Lower leg skin (tissue), 3 donors: ENCODE results near the gene RHBDL1.

Experiments
- POLR2A ChIP-seq, 2 donors: fragments of 450-650 bp; IDR thresholded peaks; one replicate each; pipeline ENCODE4 v1.6.1; 2016 to 2017; ENCODE audit warnings: antibody characterized with exemption in 2 of 2, mild to moderate bottlenecking in 1 of 2, moderate library complexity in 1 of 2
- TF ChIP-seq, protein P1 (sequence below), 3 donors: fragments of 450-650 bp; IDR thresholded peaks; one replicate each; pipeline ENCODE4 v1.5.1; 2016; ENCODE audit warnings: antibody characterized with exemption in 3 of 3, mild to moderate bottlenecking in 3 of 3, moderate library complexity in 2 of 3

DNA sequence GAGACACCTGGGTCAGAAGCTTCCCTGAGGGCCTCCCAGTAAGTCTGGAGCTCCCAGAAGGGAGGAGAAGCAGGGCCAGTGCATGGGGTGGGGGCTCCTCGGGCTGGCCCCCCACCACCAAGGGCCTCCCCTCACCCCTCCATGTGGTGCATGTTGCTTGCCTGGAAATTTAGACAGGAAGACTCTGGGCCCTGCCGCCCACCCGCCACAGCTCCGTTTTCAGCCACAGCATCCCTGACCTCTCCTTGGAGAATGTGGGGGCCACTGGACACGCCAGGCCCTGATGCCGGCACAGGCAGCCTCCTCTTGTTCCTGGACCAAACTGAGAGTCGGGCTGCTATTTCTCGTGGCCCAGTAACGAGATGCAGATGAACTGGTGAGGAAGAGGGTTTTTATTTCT is 36.6 kb upstream of the RHBDL1 start:
- TF ChIP-seq POLR2A (IDR thresholded peaks at IDR 0.05), result no peak
- TF ChIP-seq, protein P1, sequence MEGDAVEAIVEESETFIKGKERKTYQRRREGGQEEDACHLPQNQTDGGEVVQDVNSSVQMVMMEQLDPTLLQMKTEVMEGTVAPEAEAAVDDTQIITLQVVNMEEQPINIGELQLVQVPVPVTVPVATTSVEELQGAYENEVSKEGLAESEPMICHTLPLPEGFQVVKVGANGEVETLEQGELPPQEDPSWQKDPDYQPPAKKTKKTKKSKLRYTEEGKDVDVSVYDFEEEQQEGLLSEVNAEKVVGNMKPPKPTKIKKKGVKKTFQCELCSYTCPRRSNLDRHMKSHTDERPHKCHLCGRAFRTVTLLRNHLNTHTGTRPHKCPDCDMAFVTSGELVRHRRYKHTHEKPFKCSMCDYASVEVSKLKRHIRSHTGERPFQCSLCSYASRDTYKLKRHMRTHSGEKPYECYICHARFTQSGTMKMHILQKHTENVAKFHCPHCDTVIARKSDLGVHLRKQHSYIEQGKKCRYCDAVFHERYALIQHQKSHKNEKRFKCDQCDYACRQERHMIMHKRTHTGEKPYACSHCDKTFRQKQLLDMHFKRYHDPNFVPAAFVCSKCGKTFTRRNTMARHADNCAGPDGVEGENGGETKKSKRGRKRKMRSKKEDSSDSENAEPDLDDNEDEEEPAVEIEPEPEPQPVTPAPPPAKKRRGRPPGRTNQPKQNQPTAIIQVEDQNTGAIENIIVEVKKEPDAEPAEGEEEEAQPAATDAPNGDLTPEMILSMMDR (IDR thresholded peaks at IDR 0.05), result no peak
